Heart right ventricle (tissue), 16 donors: ENCODE results near the gene FCN3. TPM values are rescaled to one million over a fixed set of nuclear protein-coding genes. Genes with fewer than 3 reads are reported as not detected.
A peak's percentile ranks its signal among the peaks of the same experiment; 100 is the strongest.

Experiments used
- ATAC-seq, 8 donors: fragments of 200-7000 bp; cut with Tn5 transposase; one replicate each; pipeline ENCODE4 v1.9.1; 2020; ENCODE audit warnings: mild to moderate bottlenecking in 8 of 8, moderate library complexity in 8 of 8, moderate number of reproducible peaks in 1 of 8
- DNase-seq, 2 donors: peaks; one replicate each; pipeline ENCODE4 v3.0.0-alpha.2; 2020
- H3K27ac ChIP-seq, 10 donors: fragments of 200-600 bp; sonication (generic) in 2 of 10; one replicate each; pipeline versions ENCODE4 v1.5.0 to v1.8.0; 2020 to 2022; ENCODE audit warnings: mild to moderate bottlenecking in 3 of 10
- H3K27me3 ChIP-seq, 7 donors: fragments of 200-600 bp; one replicate each; pipeline ENCODE4 v1.8.0; 2021 to 2022; ENCODE audit warnings: mild to moderate bottlenecking in 2 of 7
- H3K36me3 ChIP-seq, 9 donors: fragments of 200-600 bp; sonication (generic) in 1 of 9; one replicate each; pipeline versions ENCODE4 v1.5.0 to v1.8.0; 2020 to 2022; ENCODE audit warnings: mild to moderate bottlenecking in 2 of 9
- H3K4me1 ChIP-seq, 9 donors: fragments of 200-600 bp; sonication (generic) in 1 of 9; one replicate each; pipeline versions ENCODE4 v1.5.0 to v1.8.0; 2020 to 2022; ENCODE audit warnings: mild to moderate bottlenecking in 4 of 9
- H3K4me3 ChIP-seq, 10 donors: fragments of 200-600 bp; sonication (generic) in 2 of 10; one replicate each; pipeline versions ENCODE4 v1.5.0 to v1.8.0; 2020 to 2022; ENCODE audit warnings: mild to moderate bottlenecking in 7 of 10, moderate library complexity in 2 of 10
- H3K9me3 ChIP-seq, 11 donors: fragments of 200-600 bp in 10 of 11; sonication (generic) in 2 of 11; one replicate each; pipeline versions ENCODE4 v1.5.0 to v1.8.0; 2013 to 2022; ENCODE audit warnings: mild to moderate bottlenecking in 2 of 11, control low read depth in 1 of 11, moderate library complexity in 1 of 11
- CTCF ChIP-seq, 9 donors: fragments of 200-600 bp; sonication (generic) in 2 of 9; IDR thresholded peaks; one replicate each; pipeline versions ENCODE4 v1.5.0 to v1.8.0; 2021 to 2022; ENCODE audit warnings: antibody characterized with exemption in 9 of 9, mild to moderate bottlenecking in 5 of 9, moderate library complexity in 1 of 9
- WGBS, 2 donors: extraction: QIAGEN DNeasy Blood & Tissue Kit; methylation state at CpG; one replicate each; pipeline ENCODE4 v1.1.7; 2013; ENCODE audit warnings: inconsistent platforms in 1 of 2; 5-methylcytosine and 5-hydroxymethylcytosine counted together
- intact Hi-C, 10 donors: fragments of 100-400 bp; cut with DNase I; formaldehyde crosslinking; loops; one replicate each; pipeline versions ENCODE4 v1.11.1 to v1.14.2; 2022
- polyA plus RNA-seq, 2 donors: library from polyadenylated mRNA; stranded (reverse); fragments of 200-250 nt; gene quantifications; one replicate each; pipeline ENCODE4 v1.2.3, GENCODE V29; 2013
- total RNA-seq, 10 donors: library from RNA; stranded (reverse); fragmentation: NEBNext Ultra II Directional in 3 of 10; extraction: Animal tissue kit (Norgen Biotek cat#: 25700) in 3 of 10; gene quantifications; one replicate each; pipeline versions ENCODE4 v1.2.1 to v1.2.4, GENCODE V29; 2021 to 2023
- donor health status: Arrhythmogenic right ventricular cardiomyopathy.
- donor health status: ischemic (EF 13 %, LVEDD 7.1; RV severe dilation, severe dysfunction).
- donor health status: healthy with polysubstance abuse.
- donor health status: DM: no; HTN: yes; CAD: no.
- donor health status: DM: no; HTN: no; CAD: no.
- donor health status: ischemic (EF 25% LVEDD 6.9; RV normal size, moderate dysfunction).
- donor health status: ischemic (EF 25% LVEDD 5.7; RV mildly dilated, moderate dysfunction).
- donor health status: healthy.
- donor health status: DM: yes; HTN: yes; CAD: no.
- donor health status: Ischemic cardiomyopathy.
- donor health status: ischemic (EF 35%, LVEDD 5.7; RV mildly dilated, moderate dysfunction).
- donor health status: nonischemic (EF 11% LVEDD 7.7; RV severe dilation, severe dysfunction).
- donor health status: DM: yes; HTN: yes; CAD: no.
- donor health status: PGD.
- donor health status: ischemic (EF 29% LVEDD 5.4; RV normal size, mild dysfunction).
- donor health status: nonischemic (EF 23%, LVEDD 6.1; RV moderate dilation, normal function).

The FCN3 gene
- total and polyA plus RNA-seq, 12 donors, result 1.6 to 210 (median 10.9) TPM

- H3K9me3 ChIP-seq, result no peaks in the 10 kb centered on the region
- H3K27ac ChIP-seq, result peak overlapping the region; percentile 30 to 82 (median 76)
- ATAC-seq, result no peak
- H3K4me1 ChIP-seq, result peaks cover 13 to 81% (median 68%) of the 10 kb centered on the region in 9 donors
- no peak for TF ChIP-seq CTCF (IDR thresholded peaks at IDR 0.05)
- H3K4me3 ChIP-seq, result no peak overlapping the region
- H3K27me3 ChIP-seq, result no peaks in the 10 kb centered on the region
- H3K36me3 ChIP-seq, result peaks cover 0 to 64% (median 44%) of the 10 kb centered on the region in 9 donors
- 66 to 72% methylated on average over 3 of the region's 3 CpGs for WGBS, 2 donors
- DNase-seq, result no peak
- intact Hi-C loops, result loop anchor here in 6 of 10 donors (5.0 to 10.0 kb wide), 4 partner anchors 75 to 190 kb away; partner anchors contain the start of genes WASF2 (in 3 of the 6) and AHDC1 (in 2 of the 6)
These were observed 43.1 kb upstream of the FCN3 start for GRCh38 chr1:27417713-27418112.

GRCh38 chr1:27416387-27417111, 41.9 kb upstream of the FCN3 start:
- peak; percentile 24 to 79 (median 67) for TF ChIP-seq CTCF (IDR thresholded peaks at IDR 0.05)
- DNase-seq, result peak in 1 of 2 donors; percentile 54
- peak in 7 of 8 donors; percentile 26 to 61 (median 45) for ATAC-seq
- no peaks in the 10 kb centered on the region for H3K9me3 ChIP-seq
- no peaks in the 10 kb centered on the region for H3K27me3 ChIP-seq
- intact Hi-C loops, result loop anchor here in 6 of 10 donors (1.0 to 10.0 kb wide), 5 partner anchors 76 to 191 kb away; partner anchors contain the start of genes WASF2 (in 3 of the 6) and AHDC1 (in 2 of the 6)
- H3K36me3 ChIP-seq, result peaks cover 0 to 76% (median 55%) of the 10 kb centered on the region in 9 donors
- peaks cover 13 to 76% (median 58%) of the 10 kb centered on the region in 9 donors for H3K4me1 ChIP-seq
- 69 to 83% methylated on average over 3 of the region's 3 CpGs for WGBS, 2 donors
- peak overlapping the region in 5 of 10 donors; percentile 11 to 82 (median 67) for H3K27ac ChIP-seq
- H3K4me3 ChIP-seq, result no peak overlapping the region

- Histone ChIP-seq H3K36me3 (peaks cover 0 to 100% (median 72%) of the 10 kb centered on the region in 9 donors), H3K27me3 (no peaks in the 10 kb centered on the region), H3K4me3 (no peak overlapping the region), H3K27ac (peak overlapping the region in 5 of 10 donors; percentile 30 to 66 (median 49)), H3K9me3 (no peaks in the 10 kb centered on the region), H3K4me1 (peaks cover 13 to 54% (median 46%) of the 10 kb centered on the region in 9 donors)
- ATAC-seq (no peak), DNase-seq (no peak)
- no peak for TF ChIP-seq CTCF (IDR thresholded peaks at IDR 0.05)
- intact Hi-C loops, result loop anchor here in 1 of 10 donors (10.0 kb wide), 1 partner anchor 191 kb away; the partner anchor contains the start of gene AHDC1
- 89 to 92% methylated on average over 1 of the region's 1 CpG for WGBS, 2 donors
These were observed 39.5 kb upstream of the FCN3 start for GRCh38 chr1:27414091-27414490.

GRCh38 chr1:27413004-27413403, 38.4 kb upstream of the FCN3 start:
- 42 to 51% methylated on average over 4 of the region's 4 CpGs for WGBS, 2 donors
- no peak for TF ChIP-seq CTCF (IDR thresholded peaks at IDR 0.05)
- intact Hi-C loops, result loop anchor here in 1 of 10 donors (10.0 kb wide), 1 partner anchor 192 kb away; the partner anchor contains the start of gene AHDC1
- ATAC-seq (peak in 6 of 8 donors; percentile 36 to 81 (median 64)), DNase-seq (no peak)
- Histone ChIP-seq H3K4me3 (no peak overlapping the region), H3K27me3 (no peaks in the 10 kb centered on the region), H3K36me3 (peaks cover 0 to 100% (median 73%) of the 10 kb centered on the region in 9 donors), H3K27ac (peak overlapping the region in 8 of 10 donors; percentile 30 to 66 (median 36)), H3K4me1 (peaks cover 9 to 43% (median 35%) of the 10 kb centered on the region in 9 donors), H3K9me3 (no peaks in the 10 kb centered on the region)
